Astrocyte of the spinal cord (primary cell): Measurements from ENCODE around the gene NF1.

Source experiments
- DNase-seq: peaks from one replicate; pipeline ENCODE4 v3.0.0; 2011; ENCODE audit warnings: low read depth, low spot score
- H3K4me3 ChIP-seq: 2 replicates; pipeline ENCODE4 v1.5.1; 2011; ENCODE audit warnings: low read depth, mild to moderate bottlenecking, low read length, moderate library complexity
- CTCF ChIP-seq: IDR thresholded peaks from 2 replicates; pipeline ENCODE4 v1.5.1; 2012; ENCODE audit warnings: low read depth, mild to moderate bottlenecking, low read length, inconsistent platforms
- in situ Hi-C: cut with HindIII; loops from 2 replicates; pipeline ENCODE4 v1.10.0; 2017; ENCODE audit warnings: low sequenced_read_pairs

NF1 gene

GRCh38 chr17:31122746-31123145, 28.0 kb downstream of the NF1 start:
- no peak overlapping the region for H3K4me3 ChIP-seq
- no peak for TF ChIP-seq CTCF
- in situ Hi-C loops, result no loop called here
- DNase-seq, result no peak

GRCh38 chr17:31126318-31126717, 31.5 kb downstream of the NF1 start:
- no peak overlapping the region for H3K4me3 ChIP-seq
- no peak for TF ChIP-seq CTCF
- in situ Hi-C loops, result no loop called here
- DNase-seq, result no peak

GRCh38 chr17:31128241-31128640, 33.5 kb downstream of the NF1 start:
- TF ChIP-seq CTCF, result no peak
- in situ Hi-C loops, result no loop called here
- H3K4me3 ChIP-seq, result no peak overlapping the region
- DNase-seq, result no peak

GRCh38 chr17:31130286-31131224, 35.8 kb downstream of the NF1 start:
- H3K4me3 ChIP-seq, result no peak overlapping the region
- DNase-seq, result no peak
- TF ChIP-seq CTCF, result no peak
- in situ Hi-C loops, result no loop called here

- no peak for TF ChIP-seq CTCF
- no peak overlapping the region for H3K4me3 ChIP-seq
- in situ Hi-C loops, result no loop called here
- DNase-seq, result no peak
Measured at GRCh38 chr17:31131299-31131698, 36.5 kb downstream of the NF1 start.

- TF ChIP-seq CTCF, result no peak
- DNase-seq, result no peak
- in situ Hi-C loops, result no loop called here
- no peak overlapping the region for H3K4me3 ChIP-seq
Measured at GRCh38 chr17:31132977-31133376, 38.2 kb downstream of the NF1 start.
